Activated gamma-delta T cell treated with Interleukin-2 at 50 U/mL for 16 hours (primary cell): ENCODE results near the gene IGSF1.
"Not testable (repeated sequence)": the region's sequence is repeated elsewhere in the genome, so short reads cannot be mapped to it uniquely, and the experiment has no call there.

Experiments
- DNase-seq: peaks from one replicate; pipeline ENCODE4 v3.0.0-alpha.2; 2020

IGSF1 gene

GRCh38 chrX:131271274-131271673 lies 17.8 kb downstream of the IGSF1 start:
- no peak for DNase-seq

DNA sequence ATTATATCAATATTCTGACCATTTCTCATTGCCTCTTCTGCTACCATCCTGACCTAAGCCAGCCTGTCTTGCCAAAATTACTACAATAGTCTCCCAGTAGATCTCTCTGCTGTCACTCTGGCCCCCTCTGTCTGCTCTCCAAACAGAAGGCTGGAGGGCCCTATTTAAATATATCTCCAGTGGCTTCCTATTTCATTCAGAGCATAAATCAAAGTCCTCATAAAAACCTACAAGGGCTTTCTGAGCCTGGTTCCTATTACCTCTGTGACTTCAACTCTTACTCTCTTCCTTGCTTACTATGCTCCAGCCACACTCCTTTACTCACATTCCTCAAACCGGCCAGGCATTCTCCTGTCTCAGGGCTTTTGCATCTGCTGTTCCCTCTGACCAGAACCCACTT lies 19.0 kb downstream of the IGSF1 start:
- no peak for DNase-seq

- no peak for DNase-seq
These were observed 24.4 kb downstream of the IGSF1 start for GRCh38 chrX:131264665-131265064.

- no peak for DNase-seq
These were observed 25.1 kb downstream of the IGSF1 start for GRCh38 chrX:131264053-131264452.

DNA sequence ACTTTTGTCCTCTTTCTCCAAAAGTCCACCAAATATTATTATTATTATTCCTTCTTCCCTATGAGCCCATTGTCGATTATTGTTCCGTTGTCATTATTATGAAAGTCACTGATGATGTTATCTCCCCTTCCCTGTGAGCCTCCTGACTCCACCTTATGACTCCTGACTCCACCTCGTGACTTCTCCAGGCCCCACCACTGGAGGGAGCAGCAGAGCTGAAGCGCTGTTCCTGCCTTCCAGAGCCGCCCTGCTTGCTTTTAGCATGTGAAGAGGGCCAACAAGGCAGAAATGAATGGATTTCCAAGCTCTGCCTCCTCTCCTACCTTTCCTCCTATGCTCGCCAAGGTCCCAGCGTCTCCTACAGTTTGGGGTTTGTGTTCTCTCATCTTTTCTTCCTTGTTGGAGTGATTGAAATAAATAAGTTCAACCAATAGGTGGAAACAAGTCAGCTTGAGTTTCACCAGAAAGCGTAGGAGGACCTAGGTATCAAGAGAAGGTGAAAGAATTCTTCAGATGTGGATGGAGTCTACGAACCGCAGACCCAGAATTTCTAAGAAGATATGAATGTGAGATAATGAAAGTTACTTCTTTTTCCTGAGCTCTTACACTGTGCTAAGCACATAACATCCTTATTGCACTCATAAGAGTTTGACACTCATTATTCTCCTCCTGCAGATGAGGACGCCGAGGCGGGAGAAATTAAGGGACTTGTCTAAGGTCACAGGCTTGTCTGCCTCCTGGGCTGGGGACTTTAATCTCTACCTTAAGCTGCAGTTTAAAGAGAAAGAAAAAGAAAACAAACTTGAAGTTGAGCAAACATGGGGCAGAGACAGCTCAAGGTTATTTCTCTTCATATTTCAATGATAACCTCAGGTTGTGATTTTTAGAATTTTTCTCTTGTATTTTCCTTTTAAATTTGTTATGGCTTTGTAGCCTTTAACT lies 26.1 kb downstream of the IGSF1 start:
- no peak for DNase-seq

- DNase-seq: no peak
These were observed 26.9 kb downstream of the IGSF1 start for GRCh38 chrX:131262200-131262599.

GRCh38 chrX:131257367-131257766 lies 31.7 kb downstream of the IGSF1 start:
- DNase-seq: no peak

DNA sequence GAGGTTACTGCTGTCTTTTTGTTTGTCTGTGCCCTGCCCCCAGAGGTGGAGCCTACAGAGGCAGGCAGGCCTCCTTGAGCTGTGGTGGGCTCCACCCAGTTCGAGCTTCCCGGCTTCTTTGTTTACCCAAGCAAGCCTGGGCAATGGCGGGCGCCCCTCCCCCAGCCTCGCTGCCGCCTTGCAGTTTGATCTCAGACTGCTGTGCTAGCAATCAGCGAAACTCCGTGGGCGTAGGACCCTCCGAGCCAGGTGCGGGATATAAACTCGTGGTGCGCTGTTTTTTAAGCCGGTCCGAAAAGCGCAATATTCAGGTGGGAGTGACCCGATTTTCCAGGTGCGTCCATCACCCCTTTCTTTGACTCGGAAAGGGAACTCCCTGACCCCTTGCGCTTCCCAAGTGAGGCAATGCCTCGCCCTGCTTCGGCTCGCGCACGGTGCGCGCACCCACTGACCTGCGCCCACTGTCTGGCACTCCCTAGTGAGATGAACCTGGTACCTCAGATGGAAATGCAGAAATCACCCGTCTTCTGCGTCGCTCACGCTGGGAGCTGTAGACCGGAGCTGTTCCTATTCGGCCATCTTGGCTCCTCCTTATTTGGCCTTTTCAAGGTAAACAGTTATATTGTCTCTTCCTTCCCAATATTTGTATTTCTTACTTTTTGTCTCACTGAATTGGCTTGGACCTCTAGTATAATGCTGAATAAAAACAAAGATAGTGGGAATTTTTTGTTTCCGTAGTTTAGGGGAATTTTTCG lies 37.9 kb downstream of the IGSF1 start:
- DNase-seq: not testable (repeated sequence)

- no peak for DNase-seq
These were observed 50.0 kb downstream of the IGSF1 start for GRCh38 chrX:131239057-131239456.

DNA sequence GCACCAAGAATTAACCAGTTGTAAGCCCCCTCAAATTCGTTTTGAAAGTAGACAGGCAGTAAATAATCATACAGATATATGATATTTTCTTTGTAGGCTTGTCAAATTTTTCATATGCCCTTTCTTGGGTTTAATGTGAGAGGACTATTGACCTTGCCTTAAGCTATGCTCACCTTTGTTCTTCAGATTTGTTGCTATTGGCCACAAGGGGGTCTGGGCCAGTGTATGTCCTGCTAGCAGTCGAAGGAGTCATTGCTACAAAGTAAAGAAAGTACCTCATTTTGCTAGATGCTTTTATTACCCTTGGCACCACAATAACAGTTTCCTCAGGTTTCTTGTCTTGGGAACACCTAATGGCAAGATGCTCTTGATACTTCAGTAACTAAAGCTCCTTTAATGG lies 51.7 kb downstream of the IGSF1 start:
- DNase-seq: no peak

- no peak for DNase-seq
These were observed 53.1 kb downstream of the IGSF1 start for GRCh38 chrX:131235768-131236545.

DNA sequence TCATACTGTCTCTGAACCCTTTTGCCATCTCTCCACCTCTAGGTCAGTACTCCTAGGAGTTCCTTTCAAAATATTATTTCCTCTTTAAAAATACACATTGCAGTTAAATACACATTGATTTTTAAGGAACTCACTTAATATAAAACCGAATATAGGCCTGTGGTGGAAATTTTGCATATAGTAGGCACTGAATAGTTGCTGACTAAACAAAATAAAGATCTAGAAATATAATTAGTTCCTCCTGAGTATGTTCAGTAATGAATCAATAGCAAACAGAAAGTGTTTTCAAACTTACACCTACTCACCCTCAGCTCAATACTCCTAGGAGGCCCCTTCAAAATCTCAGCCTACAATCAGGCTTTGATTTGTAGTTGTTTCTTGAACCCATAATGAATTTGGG lies 61.5 kb downstream of the IGSF1 start:
- DNase-seq: no peak

GRCh38 chrX:131226591-131226990 lies 62.5 kb downstream of the IGSF1 start:
- no peak for DNase-seq

GRCh38 chrX:131225078-131225477 lies 64.0 kb downstream of the IGSF1 start:
- no peak for DNase-seq
